HG03521 (cell line): ENCODE data around the gene CCR5.

Experiments used
- ATAC-seq: cut with Tn5 transposase; IDR thresholded peaks from one replicate; pipeline ENCODE4 v1.9.1; 2021; ENCODE audit warnings: mild to moderate bottlenecking, moderate library complexity; ENCODE audit not compliant: unreplicated experiment

CCR5 gene

DNA sequence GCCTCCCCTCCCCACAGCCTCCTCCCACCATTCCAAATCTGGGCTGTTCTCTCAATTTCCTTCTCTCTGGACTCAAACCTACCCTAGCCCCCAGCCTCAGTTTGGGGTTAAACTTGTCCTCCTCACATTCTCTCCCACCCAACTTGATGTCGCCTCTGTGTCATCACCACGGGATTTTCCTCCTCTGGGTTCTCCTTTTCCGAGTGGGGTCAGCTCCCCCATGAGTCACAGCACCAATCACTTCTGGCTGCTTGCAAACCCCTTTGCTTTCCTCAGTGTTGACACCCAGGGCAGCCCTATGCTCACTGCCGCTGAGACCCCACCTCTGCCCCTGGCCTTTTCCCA lies 35.7 kb downstream of the CCR5 start:
- no peak for ATAC-seq

DNA sequence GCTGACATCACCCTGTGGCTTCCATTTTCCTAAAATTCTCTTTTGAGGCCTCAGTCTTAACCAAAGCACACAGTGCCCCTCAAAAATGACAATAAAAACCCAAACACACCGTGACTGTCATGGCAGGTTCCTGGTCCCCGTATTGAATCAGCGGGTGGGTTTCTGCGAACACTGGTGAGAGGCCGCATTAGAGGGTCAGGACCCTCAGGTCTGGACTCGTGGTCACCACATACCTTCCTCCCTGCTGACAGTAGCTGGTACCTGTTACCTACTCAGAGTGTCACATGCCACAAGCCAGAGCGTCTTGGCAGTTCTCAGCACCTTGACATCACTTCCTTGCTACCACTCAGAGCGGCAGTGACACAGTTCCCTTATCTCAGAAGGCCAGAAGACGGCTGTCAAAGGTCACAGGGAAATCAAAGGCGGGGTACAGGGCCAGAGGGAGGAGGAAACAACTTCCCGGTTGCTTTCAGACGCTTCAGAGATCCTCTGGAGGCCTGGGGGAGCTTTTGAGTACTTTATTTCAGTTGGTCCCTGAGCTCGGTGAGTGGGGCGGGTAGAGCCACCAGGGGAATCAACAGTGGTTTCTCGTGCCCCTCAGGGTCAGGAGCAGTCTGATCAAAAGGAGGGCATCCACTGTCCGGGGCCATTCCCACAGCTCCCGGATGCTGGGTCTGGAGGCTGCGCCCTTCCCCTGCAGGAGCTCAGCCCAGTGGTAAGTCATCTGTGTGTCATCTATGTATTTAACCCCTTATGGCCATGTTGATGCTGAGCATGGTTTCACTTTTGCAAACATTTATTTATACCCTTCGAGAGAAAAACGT lies 36.3 kb downstream of the CCR5 start, which contains the start of the genes CCR5AS and CCRL2:
TSS of gene CCR5AS (minus strand) at position 279 of the 824 bp plus-strand sequence.
TSS of gene CCRL2 (plus strand) at position 472 of the 824 bp plus-strand sequence. CDS start 821 bp downstream, outside the sequence.
- no peak for ATAC-seq

DNA sequence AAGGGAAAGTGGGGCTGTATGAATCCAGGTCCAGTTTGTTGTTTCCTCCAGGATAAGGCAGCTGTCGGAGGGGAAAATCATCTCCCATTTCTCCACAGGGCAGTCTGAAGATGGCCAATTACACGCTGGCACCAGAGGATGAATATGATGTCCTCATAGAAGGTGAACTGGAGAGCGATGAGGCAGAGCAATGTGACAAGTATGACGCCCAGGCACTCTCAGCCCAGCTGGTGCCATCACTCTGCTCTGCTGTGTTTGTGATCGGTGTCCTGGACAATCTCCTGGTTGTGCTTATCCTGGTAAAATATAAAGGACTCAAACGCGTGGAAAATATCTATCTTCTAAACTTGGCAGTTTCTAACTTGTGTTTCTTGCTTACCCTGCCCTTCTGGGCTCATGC lies 37.2 kb downstream of the CCR5 start:
- no peak for ATAC-seq

DNA sequence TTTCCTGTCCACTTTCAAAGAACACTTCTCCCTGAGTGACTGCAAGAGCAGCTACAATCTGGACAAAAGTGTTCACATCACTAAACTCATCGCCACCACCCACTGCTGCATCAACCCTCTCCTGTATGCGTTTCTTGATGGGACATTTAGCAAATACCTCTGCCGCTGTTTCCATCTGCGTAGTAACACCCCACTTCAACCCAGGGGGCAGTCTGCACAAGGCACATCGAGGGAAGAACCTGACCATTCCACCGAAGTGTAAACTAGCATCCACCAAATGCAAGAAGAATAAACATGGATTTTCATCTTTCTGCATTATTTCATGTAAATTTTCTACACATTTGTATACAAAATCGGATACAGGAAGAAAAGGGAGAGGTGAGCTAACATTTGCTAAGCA lies 38.1 kb downstream of the CCR5 start:
- ATAC-seq, result no peak

DNA sequence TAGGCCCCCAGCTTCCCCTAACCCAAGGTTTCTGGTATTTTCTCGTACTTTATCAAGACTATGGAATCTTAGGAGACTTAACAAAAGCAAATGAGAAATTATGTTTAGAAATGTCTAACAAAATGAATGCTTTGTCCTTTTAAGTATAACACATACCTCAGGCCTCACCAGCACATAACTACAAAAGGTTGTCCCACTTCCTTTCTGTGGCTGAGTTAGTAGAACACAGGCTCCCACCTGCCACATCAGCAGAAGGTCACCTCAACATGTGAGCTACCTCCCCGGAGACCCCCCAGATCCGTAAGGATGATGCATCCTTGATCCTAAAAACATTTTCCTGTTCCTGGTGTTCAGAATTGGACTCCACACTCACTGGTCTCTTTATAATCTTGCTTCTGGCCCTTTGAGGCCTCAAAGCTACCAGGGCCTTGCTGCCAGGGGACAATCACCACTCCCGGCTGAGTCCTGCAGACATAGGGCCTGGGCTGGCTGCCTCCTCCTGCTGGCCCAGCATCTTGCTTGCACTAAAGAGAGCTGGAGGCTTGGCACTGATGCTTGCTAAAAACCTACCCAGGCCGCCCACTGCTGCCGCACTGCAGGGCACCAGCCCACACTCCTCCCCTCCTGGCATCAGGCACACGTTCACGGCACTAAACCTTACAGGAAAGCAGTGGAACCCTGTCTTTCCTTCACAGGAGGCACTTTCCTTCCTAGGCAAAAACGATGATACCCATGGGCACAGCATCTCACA lies 39.2 kb downstream of the CCR5 start:
- ATAC-seq, result no peak

DNA sequence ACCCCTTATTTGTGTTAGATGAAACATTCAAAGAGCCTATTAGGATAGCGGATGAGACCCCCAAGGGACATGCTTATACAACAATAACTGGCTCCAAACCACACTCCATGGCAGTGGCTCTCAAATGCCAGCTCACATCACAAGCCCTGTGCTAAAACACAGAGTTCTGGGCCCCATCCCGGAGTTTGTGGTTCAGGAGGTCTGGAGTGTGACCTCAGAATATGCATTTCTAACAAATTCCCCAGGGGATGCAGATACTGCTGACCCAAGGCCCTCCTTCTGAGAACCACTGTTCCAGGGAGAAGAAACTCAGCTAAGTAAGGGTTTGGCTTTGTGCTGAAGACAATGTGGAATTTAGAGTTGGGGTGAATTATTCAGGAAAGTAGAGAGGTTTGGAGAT lies 39.9 kb downstream of the CCR5 start:
- no peak for ATAC-seq

DNA sequence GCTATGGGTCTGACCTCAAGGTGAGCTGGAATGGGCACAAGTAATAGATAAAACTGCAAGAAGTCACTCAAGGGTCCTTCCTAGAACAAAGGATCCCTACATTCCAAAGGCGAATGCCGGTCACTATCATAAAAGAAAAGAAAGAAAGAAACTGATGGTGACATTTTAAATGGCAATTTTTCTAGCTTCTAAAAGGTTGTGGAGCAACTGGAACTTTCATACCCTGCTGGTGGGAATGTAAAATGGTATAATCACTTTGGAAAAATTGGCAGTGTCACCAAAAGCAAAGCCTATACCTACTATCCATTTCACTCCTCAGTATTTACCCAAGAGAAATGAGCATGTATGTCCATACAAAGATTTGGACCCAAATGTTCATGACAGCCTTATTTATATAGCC lies 40.5 kb downstream of the CCR5 start:
- no peak for ATAC-seq

DNA sequence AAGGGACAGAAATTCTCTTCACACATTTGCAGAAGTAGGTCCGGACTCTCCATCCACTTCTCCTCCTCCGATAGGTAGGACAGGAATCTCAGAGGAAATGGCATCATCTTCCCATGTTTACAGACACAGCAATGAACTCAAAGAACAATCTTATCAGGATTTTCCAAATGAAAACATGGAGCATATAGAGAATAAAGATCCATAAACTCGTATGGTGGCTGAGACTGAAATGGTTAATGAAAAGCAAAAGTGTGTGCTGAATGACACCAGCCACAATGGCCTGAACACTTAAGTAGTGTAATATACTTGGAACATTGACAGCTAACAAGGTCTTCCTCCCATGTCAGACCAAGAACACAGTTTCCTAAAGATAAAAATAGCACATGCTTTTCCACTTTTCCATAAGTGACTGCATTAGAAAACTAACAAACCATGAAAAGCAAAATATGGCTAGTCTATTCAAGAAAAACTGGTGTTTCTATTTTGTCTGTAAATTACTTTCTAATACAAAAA lies 42.1 kb downstream of the CCR5 start:
- ATAC-seq, result no peak

DNA sequence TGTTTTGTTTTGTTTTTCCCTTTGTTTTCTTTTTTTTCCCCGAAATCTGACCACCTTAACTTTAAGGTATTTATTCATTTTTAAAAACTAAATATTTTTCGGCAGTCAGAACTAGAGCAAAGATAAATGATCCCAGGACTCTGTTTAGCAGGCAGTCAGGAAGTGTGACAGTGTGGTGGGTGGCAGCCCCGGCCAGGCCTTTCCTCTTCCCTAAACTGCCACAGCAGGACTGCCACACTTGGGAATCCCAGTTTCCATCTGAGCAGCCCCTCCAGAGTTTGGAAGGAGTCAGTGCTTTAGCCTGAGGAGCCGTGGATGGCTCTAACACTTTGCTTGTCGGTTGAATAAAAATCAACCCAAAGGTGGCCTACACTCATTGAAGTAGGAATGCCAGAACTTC lies 43.2 kb downstream of the CCR5 start:
- no peak for ATAC-seq

DNA sequence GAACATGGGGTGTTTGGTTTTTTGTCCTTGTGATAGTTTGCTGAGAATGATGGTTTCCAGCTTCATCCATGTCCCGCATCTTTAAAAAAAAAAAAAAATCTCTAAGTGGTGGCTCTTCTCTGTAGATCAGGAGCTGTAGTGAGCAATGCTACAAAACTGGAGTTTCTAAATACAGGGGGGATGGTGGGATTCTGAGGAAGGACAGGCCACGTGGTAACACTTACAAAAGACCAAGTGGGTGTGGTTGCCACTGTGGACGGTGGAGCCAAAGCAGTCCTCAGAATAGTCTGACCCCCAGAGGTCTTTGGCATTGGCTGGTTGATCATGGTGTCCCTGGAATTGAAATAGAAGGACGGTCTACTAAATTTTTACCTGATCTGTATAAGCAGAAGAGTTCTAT lies 44.0 kb downstream of the CCR5 start:
- ATAC-seq, result no peak

DNA sequence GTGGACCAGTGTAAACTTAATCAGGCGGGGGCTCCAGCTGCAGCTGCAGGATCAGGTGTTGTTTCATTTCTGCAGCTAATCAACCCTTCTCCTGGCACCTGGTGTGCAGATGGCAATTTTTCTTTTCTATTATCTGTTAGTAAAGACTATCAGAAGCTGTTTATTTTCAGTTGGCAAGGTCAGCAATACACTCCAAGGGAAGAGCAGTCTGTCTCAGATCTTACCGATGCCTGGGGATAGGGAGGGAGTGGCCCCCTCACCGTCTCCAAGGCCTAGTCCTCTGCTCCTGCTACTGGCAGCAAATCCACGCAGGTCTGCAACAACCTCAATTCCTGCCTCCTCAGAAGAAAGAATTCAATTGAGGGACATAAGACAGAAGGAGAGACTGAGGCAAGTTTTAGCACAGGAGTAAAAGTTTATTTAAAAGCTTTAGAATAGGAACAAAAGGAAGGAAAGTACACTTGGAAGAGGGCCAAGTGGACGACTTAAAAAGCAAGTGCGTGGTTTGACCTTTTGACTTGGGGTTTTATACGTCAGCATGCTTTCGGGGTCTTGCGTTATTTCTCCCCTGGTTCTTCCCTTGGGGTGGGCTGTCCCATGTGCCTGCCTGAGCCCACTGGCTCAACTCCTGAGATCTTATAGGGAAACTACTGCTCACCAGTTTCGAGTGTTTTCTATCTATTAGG lies 45.5 kb downstream of the CCR5 start:
- ATAC-seq, result no peak

DNA sequence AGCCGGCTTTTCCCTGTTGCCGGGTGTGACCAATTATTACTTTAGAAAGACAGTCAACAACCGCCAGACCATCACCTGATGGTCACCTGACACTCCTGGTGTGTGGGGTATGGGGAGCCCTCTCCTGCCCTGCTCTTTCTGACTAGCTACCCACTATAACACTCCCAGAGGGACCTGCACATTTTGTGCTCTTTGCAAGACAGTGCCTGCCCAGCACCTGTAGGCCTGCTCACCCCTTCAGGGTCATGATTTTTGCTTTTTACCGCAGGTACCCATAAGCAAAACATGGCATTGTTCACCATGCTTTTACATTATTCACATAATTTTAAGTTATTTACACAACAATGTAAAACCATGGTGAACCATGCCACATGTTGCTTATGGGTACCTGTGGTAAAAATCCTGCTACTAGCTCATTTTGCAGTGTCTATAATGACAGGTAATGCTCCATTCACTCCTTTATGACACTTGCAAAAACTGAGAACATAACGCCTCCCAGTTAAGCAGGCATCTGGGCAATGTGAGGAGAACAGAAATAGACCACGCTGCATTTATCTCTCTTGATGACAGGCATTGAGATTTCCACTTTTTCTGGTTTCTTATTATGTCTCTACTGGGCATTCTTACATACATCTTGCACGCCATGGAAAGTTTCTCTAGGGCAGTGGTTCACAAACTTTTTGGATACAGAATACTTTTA lies 46.2 kb downstream of the CCR5 start:
- ATAC-seq, result no peak

DNA sequence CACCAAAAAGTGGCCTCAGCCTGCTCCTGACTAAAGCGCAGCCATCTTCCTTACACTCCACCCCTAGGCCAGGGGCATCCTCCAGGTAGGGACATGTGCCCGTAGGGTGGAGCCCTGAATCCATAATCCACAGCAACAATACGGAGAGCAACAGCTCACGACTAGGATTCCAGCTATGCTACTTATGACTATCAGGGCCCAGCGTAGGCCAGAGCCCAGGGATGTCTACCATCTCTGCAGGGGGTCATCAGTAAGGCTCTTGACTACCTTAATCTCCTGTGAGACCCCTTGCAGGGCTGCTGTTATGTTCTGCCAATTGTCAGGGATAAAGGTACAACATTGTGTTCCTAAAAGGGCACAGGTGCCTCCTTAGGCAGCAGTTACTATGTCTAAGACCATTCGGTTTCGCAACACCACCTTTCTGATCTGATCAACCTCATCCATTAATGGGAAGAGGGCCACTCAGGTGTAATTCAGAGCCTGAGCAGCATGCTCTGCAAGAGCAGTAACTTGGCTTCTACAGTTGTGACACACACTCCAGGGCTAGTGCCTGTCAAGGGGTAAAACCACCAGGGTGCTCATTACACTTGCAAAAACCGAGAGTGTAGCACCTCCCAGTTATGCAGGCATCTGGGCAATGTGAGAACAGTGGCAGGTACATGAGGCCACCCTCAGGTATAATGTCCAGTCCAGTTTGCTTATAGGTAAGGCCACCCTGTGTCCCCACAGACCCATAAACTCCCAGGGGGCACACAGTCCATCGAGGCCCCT lies 47.3 kb downstream of the CCR5 start:
- ATAC-seq, result no peak

DNA sequence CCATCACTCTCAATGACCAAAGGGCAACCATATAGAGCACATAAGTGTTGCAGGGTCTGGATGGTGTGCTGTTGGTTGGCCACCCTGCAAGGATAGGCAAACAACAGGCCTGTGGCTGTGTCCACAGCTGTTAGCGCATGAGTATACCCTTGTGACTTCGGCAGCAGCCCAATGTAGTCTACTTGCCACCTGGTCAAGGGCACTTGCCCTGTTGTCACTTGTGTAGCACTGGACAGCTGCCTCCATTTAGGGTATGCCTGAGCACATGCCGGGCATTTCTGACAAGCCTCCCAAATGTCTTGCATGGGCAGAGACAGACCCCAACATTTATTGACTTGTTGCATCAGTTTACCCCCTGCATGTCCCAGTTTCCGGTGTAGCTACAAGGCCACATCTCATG lies 49.1 kb downstream of the CCR5 start:
- ATAC-seq, result no peak

DNA sequence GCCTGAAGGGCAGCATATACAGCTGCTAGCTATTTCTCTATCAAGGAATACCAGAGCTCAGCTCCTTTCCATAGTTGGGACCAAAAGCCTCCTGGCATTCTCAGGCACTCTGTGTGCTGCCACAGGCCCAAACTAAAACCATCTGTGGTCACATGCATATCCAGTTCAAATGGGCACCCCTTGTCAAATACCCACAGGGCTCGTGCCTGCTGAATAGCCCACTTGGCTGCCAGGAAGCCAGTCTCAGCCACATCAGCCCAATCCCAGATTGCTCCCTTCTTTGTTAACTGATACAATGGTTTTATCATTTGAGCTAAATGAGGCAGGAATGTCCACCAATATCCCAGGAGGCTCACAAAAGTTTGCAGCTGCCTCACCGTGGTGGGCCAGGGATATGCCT lies 50.2 kb downstream of the CCR5 start:
- ATAC-seq, result no peak

DNA sequence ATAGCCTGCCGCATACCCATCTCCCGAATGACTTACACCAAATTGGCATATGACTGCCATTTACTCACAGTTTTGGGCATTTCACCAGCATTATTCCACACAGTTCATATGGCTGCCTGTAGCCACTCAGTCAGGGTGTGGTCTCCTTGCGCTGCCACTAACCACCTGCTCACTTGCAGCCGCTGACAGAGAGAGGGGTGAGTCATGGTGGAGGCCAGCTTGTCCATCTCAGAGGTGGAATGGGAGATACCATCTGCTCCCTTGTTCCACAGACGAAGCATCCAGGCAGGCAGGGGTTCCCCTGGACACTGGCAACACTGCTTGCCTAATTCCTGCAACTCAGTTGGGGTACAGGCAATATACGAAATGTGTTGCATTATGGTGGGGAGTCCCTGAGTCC lies 51.9 kb downstream of the CCR5 start:
- ATAC-seq, result no peak

DNA sequence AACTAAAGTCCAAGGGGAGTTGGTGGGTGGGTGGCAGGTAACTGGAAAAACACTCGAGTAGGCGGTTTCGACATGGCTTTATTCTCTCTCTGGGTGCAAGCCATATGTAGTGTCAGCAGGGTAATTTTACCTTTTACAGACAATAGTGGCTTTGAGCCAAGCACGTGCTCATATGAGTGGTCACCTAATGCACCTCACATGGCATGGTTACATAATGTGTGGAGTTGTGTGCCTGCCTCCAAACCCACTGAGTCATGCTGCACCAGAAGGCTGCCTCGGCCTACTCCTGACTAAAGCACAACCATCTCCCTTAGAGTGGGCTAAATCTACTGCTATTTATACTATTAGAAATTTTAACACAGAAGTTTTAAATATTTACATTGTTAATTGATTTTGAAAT lies 52.8 kb downstream of the CCR5 start:
- ATAC-seq, result no peak
